ENCODE data around the gene TIMM21.

The TIMM21 gene, protein sequence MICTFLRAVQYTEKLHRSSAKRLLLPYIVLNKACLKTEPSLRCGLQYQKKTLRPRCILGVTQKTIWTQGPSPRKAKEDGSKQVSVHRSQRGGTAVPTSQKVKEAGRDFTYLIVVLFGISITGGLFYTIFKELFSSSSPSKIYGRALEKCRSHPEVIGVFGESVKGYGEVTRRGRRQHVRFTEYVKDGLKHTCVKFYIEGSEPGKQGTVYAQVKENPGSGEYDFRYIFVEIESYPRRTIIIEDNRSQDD

DNA sequence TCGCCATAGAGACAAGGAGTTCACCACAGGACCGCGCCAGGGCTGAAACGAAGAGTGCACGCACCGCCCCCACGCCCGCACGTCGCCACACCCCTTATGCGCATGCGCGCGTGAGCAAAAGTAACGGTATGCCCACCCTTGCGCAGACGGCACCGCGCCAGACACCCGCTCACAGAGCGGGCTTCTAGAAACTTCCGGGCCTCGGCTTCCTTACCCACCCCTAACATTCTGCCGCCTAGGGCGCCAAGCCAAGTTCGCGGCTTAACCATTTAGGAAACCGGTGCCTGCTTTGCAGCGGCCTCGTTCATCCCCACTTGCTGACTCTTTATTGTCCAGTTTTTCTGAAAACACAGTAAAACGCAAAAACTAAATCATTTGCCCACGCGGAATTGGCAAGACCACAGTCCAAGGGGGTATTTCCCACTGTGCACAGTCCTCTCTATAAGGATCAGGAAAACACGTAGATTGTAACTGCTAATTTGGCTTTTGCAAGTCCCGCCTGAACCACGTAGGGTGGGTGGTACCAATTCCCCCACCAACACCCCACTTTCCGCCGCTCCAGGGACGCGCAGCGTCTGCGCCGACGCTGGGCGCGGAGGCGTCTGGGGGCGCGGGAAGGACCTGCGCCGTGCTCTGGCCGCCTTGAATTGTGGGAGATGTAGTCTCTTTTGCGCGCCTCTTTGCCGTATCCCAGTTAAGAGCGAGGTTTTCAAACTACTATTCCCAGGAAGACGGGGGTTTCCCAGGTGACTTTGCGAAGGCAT lies at the start of gene TIMM21, which contains the start of gene FBXO15:
Gene TIMM21 (plus strand): TSS at position 745 of the 764 bp plus-strand sequence. CDS start 286 bp downstream, outside the sequence.
Gene FBXO15 (minus strand): TSS at position 56 of the 764 bp plus-strand sequence. CDS start 49 bp downstream, at position 7.
- peak; percentile 94 to 95 for DNase-seq

DNA sequence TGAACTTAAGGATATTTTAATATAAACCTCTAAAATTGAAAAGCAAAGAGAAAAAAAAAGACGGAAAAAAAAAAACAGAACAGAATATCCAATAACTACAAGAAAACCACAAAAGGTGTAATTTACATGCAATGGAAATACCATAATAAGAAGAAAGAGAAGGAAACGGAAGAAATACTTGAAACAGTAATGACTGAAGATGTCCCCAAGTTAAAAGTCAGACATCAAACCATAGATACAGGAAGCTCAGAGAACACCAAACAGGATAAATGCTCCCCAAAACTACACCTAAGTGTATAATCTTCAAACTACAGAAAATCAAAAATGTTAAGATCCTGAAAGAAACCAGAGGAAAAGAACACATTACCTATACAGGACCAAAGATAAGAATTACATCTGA lies 39.9 kb upstream of the TIMM21 start:
- DNase-seq: no peak

DNA sequence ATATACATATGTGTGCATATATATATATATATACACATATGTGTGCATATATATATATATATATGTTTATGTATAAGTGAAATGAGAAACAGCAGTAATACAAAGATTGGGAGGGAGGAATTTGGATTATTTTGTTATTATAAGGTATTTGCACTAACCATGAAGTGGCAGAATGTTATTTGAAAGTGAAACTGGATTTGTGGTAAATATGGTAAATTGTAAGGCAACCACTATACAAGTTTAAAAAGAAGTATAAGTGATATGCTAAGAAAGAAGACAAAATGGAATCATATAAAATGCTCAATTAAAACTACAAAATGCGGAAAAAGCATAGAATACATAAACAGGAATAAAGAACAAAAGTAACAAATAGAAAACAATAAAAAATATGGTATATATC lies 38.2 kb upstream of the TIMM21 start:
- no peak for DNase-seq

DNA sequence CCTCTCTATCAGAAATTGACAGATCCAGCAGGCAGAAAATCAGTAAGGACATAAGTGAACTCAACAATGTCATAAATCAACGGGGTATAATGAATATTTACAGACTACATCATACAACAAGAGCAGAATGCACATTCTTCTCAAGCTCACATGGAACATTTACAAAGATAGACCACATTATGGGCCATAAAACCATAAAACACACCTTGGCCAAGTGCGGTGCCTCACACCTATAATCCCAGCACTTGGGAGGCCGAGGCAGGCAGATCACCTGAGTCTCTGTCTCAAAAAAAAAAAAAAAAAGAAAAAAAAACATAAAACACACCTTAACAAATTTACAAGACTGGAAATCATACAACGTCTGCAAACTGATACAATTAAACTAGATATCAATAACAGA lies 37.3 kb upstream of the TIMM21 start:
- DNase-seq: no peak

DNA sequence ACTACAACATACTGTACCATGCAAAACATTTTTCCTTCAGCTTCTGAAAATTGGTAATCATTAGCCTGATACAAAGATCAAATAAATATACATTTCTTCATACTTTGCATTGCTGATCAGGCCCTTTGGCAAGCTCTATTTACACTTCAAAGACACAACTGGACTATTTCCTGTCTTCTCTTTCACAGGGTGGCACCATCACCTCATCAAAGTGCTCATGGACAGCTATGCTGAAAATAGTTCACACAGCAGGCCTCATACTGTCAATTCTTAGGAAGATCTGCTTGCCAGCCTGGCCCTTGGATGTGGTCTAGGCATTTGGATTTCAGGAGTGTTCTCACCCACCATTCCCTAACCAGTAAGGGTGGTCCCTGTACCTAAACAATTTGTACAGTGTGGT lies 34.6 kb upstream of the TIMM21 start:
- no peak for DNase-seq

DNA sequence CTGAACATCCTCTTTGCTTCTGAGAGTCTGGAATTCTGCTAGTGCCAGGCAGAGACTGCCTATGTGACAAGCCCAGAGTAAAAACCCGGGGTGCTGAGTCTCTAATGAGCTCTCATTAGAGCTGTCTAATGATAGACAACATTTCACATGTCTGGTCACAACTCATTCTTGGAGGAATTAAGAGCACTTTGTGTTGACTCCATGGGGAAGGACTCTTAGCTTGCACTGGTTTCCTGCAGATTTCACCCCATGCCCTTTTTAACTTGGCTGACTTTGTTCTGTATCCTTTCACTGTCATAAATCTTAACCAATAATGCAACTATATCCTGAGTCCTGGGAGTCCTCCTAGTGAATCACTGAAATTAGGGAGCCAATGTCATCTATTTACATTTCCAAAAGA lies 34.2 kb upstream of the TIMM21 start:
- DNase-seq: no peak

DNA sequence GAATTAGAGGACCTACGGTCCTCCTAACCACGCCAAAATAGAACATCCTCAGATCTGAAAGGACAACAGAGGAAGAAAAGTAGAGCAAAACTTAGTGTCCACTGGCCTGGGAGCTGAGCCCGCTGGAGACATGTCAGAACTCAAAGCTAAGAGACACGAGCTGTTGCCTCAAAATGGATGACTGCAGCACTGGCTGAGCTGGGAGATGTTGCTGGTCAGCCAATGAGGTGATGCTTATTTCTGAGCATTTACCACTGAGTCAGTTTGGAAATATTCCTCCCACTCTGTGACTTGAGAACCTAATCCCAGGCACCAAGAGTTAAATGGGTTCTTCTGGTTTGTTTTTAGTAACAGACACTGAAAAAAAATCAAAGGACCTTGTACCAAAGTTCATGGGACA lies 33.3 kb upstream of the TIMM21 start:
- DNase-seq: no peak

DNA sequence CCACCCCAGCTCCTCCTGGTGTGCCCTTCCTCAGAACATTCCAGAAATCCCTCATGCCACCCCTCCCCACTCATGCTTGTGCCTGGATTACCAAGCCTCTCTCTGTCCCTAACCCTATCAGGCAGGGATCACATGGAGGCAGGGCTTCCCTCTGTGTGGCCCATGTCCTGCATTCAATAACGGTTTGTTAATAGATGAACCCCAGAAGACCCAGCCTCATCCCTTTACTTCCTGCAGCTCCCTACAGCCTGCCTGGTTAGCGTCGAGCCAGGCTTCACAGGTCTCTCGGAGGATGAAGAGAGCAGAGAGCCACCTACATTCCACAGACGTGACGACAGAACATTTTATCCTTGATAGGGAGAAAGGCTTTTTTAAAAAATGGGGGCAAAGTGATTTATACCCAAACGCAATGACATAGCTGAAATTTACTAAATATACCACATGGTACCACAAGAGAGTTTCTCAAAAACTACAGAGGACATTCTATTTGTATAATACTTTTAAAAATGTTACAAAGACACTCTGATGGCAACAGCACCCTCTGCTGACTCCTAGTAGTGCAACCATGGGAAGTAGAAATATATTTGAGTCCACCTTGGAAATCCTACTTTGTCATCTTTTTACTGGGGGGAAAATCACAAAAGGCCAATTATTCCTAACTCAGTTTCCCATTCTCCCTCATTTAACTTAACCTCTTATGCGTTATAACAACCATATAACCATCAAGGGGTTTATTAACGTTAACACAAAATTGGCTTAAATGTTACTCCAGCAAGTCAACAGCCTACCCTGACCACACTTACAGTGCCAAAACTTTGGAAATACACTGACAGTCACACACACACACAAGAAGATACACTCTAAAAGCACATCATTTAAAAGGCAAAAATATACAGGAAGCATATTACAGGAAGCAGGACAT lies 31.4 kb upstream of the TIMM21 start:
- DNase-seq: peak in 1 of 2 donors; percentile 11

DNA sequence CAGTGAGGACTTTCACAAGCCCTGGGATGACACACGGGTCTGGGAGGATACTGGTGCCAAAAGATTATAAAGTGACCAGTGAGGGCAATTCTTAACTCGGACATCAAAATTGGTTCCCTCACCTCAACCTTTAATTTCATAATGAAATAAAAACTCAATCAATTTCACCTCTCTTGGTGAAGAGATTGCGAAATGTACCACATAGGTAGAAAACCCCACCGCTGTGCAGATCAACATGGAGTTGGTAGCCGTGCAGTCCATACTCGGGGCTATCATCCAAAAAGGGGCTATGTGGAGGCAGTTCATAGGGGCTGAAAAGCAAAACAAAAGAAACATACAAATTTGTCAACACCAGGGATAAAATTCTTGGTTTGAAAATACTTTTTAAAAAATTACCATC lies 25.1 kb upstream of the TIMM21 start:
- no peak for DNase-seq

DNA sequence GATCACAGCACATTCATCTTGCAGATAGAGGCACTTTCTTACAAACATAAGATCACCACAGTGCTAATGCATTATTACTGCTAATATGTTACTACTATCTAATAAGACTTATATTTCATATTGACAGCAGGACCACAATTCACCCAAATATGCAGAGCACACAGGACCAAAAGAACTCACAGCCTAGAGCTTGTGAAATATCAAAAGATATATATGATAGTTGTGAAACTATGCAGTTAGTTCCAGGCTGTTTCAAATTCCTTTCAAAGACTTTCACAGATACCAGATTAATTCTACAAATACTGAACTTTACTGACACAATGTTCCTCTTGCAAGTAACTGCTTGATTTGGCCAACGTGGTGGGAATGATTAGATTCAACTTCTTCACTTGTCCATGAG lies 23.7 kb upstream of the TIMM21 start:
- DNase-seq: no peak

DNA sequence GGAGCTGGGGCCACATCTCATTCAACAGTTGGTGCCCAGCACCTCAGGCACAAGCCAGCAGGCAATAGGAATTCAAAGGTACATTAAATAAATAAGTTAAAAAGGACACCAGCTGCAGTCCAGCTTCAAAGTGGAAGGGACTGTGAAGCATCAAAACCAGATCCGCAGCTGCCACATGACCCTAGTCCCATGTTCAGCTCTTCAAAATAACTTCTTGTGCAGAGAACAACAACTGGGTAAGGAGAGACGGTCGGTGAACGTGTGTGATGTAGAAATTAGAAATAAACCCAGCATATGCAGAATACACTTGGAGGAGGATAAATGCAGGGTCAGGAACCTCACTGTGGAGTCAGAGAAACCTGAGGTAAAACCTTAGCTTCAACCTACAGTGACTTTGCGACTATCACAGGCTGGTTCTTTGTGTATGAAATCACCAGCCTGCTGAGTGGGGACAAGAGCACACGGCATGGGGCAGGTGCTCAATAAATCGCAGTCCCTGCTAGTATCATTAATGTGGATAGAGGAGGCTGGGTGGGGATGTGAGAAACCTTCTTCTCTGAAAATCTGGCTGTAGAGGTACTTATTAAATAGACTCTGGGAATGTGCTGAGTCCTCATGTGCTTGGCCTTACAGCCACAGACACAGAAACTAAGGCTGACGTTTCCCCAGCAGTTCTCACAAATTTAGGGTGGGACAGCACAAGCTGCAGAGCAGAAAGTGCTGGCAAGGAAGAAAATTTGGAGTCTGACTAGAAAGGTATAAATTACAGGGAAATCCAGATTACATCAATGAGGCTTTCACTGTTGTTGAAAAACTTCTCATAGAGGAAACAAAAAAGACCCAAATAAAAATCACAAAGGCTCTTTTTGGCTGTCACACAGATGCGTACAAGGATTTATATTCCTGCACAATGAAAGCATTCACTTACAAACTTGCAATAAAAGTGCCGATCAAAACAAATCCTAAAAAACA lies 21.4 kb upstream of the TIMM21 start:
- no peak for DNase-seq

DNA sequence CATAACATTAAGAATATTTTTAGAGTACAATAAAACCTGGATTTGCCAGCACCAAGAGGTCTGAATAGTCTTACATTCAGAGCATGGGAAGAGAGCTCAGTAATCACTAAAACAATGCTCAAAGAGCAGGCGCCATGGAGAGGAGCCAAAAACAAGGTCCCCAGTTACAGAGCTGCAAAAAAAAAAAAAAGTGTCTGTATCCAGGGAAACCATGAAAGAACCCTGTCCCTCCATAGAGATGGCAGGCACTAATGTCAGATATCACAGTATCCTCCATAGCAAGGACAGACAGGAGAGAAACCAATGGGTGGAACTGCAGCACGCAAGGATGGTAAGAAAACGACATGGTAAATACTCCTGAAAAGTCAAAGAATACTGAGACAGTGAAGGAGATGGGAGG lies 20.2 kb upstream of the TIMM21 start:
- no peak for DNase-seq

DNA sequence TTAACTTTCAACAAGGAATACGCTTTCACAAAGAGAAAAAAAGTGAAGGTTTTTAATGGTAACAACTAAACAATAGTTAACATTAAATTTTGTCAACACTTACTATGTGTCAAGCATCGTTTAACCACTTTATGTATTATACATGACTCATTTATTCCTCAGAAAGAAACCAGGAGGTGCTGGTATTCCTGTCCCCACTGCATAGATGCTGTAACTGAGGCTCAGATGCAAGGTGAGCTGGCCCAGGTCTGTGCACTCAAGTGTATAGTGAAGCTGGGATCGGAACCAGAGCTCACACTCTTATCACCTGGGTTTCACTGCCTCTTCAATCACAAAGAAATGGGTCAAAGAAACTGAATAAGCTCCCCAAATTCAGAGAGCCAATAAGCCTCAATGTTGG lies 17.2 kb upstream of the TIMM21 start:
- no peak for DNase-seq

DNA sequence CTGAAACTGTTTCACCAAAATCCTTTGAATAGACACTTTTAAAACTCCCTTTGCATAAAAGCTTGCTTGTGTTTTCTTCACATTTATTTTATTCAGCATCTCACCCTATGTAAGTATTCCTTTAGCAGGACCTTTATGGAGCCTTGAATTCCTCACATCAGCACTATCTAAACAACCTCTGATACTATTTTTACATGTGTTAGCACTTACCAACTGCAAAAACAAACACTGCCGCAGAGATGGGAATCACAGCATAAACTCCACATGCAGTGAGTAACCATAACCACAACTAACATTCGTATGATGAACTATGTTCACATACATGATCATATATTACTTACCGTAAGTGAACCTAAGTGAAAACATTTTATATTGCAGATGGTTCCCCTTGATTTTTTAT lies 16.1 kb upstream of the TIMM21 start:
- no peak for DNase-seq

DNA sequence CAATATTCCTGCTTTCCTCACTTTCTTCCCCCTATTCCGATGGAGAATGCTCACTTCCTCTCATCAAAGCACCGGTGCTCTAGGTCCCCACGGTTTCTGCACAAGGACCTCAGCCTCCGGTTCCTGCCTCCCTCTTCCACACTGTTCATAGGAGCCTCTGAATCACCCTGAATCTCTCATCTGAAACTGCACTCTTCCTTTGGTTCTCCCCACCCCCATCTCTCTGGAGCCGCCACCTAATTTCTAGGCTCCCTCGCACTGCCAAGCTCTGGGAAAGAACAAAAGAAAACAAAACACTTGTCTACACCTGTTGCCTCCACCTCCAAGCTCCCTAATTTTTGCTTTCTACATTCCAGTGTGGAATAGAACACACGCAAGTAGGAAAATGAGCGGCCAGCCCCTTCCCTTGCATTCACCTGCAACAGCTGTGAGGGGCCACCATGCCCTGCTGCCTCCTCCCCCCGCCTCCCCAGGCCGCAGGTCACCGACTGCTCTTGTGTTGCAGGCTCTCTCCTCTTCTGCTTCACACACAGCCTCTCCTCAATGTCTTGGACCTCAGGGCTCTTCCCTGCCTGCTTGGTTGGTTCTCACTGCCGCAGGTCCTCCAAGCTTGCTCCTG lies 10.3 kb upstream of the TIMM21 start:
- no peak for DNase-seq

DNA sequence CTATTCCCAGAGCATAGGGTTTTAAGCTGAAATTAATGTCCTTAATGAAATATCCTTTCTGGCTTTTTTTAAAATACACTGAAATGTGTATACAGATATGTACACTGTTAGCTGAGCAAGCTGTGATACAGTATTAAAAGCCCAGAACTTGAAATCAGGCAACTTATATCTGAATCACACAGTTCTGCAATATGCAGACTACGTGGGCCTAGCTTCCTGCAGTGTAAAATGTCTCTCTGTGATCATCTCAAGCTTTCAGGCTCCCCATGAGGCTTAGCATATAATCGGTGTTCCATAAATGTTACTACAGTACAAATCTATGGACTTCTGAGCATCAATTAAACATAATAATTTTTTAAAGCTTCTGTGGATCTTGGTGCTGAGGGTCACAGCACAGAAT lies 8.9 kb upstream of the TIMM21 start:
- DNase-seq: no peak

DNA sequence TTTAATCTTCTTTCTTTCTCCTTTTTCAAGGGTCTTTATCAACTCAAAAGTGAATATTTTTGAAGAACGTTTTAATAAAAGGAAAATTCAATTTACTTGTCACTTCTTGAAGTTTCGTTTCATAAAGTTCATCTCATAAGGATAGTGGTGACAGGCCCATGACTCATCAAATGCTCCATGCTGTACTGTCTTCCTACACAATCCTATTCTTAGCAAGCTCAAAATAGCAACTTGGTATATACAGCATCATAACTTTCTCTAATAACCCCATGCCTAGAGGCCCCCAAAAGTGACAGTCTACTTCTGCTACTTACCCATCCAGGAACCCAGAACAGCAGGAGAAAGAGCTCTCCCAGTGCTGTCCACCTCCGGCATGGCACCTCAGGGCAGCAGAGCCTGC lies 8.4 kb upstream of the TIMM21 start:
- DNase-seq: peak in 1 of 2 donors; percentile 16

DNA sequence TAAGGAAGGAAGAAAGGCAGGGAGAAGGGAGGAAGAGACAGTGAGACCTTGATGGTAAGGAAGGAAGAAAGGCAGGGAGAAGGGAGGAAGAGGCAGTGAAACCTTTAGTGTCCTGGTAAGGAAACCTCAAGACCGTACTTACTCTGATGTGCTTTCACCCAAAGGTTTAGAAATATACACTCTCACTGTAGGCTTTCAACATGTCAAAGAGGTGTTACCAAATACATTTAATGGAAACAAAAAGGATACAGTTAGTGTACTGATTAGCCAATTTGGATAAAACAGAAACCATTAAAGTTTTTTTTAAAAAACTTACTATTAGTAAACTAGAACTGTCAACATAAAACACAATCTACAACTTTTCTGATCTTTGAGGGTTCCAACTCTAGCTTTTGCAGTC lies 7.7 kb upstream of the TIMM21 start:
- no peak for DNase-seq

DNA sequence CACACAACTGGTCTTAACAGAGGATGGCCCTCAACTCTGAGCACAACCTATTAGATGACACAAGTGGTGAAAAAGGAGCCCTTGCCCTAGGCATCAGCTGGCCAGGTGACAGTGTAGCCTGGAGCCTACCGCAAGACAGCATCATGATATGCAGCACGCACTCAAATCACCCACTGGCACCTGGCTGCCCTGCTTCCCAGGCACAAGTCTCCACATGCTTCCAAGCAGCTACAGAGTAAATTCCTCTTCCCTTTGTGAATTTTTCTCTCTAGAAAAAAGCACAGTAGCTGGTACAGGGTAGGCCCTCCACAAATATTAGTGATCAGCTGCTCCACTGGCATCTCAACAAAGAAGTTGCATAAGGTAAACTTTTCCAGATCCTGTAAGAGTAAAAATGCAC lies 6.7 kb upstream of the TIMM21 start:
- DNase-seq: no peak

DNA sequence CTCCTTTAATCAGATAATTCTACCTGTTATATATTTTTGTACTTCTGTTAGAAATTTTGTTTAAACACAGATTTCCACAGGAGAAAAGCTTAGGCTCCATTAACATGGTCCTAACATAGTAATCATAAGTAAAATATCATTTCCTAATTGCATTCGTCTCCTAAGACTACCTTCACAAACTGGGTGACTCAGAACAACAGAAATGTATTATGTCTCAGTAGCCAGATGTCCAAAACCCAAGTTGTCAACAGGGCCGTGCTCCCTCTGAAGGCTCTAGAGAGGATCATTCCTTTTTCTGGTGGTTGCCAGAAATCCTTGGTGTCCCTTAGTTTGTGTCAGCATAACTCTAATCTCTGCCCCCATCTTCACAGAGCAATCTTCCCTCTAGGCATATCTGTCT lies 6.1 kb upstream of the TIMM21 start:
- DNase-seq: no peak

DNA sequence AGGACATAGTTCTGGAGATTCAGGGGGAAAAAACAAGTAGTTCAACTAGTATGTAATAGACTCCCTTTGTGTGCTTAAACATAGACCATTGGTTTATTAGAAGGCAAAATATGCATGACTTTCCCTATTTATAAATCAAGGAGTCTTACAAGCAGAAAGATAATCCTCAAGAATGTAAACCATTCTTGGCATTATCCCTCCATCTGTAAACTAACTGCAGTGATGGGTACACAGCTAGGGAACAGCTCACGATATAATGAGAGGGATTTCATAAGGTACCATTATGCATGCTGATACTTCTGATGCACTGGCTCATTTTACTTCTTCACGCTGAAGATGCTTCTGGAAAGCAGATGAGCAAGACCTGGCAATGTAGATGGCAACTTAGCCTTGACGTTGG lies 1.6 kb upstream of the TIMM21 start:
- DNase-seq: no peak

DNA sequence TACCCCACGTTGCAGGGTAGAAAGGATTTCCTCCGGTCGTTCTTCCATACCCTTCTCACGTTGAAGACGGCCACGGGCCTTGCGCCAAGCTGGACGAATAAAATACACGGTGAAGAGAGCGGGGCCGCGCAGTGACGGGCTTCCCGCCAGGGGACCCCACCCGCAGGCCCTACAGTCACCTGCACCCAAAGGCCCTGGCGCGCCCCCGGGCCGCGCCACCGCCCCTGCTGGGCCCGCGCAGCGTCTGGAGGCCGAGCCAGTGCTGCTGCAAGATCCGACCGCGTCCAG lies 888 bp upstream of the TIMM21 start:
- no peak for DNase-seq
